ENCODE data around the gene ORAI3. TPM values are rescaled to one million over a fixed set of nuclear protein-coding genes. Genes with fewer than 3 reads are reported as not detected.

ORAI3 gene
- polyA plus RNA-seq, 1 donor from 2014 or later: 7.3 TPM

GRCh38 chr16:30902029-30902972 is 46.6 kb upstream of the ORAI3 start:
- Histone ChIP-seq H3K9me2 (ENCODE audit: insufficient read depth, low read length) (no peaks in the 10 kb centered on the region), H3K4me2 (ENCODE audit: low read length) (no peak overlapping the region), H3F3A (ENCODE audit: insufficient read depth, low read length, poor library complexity, severe bottlenecking) (no peaks in the 10 kb centered on the region), H3K9ac (ENCODE audit: low read length) (peak overlapping the region; percentile 23), H3K79me2 (replicated peaks; ENCODE audit: insufficient read depth, low read length) (no peaks in the 10 kb centered on the region), H2AFZ (ENCODE audit: low read depth, low read length) (no peak overlapping the region), H3K27me3 (ENCODE audit: insufficient read depth, low read depth, low read length) (no peaks in the 10 kb centered on the region), H3K9me3 (ENCODE audit: low read length) (no peaks in the 10 kb centered on the region), H3K4me3 (ENCODE audit: low read length) (no peak overlapping the region), H4K20me1 (ENCODE audit: insufficient read depth) (no peaks in the 10 kb centered on the region), H3K27ac (ENCODE audit: low read length) (no peak overlapping the region), H3K36me3 (ENCODE audit: insufficient read depth, low read length) (no peaks in the 10 kb centered on the region)
- TF ChIP-seq RAD21 (conservative IDR thresholded peaks at IDR 0.05) (no peak), SMC3 (conservative IDR thresholded peaks at IDR 0.05; ENCODE audit: poor library complexity) (no peak), POLR2AphosphoS5 (IDR thresholded peaks at IDR 0.05) (no peak), REST (IDR thresholded peaks at IDR 0.05; ENCODE audit: borderline replicate concordance) (no peak), MXI1 (conservative IDR thresholded peaks at IDR 0.05; ENCODE audit: poor library complexity, severe bottlenecking) (no peak), EP300 (conservative IDR thresholded peaks at IDR 0.05; ENCODE audit: poor library complexity, severe bottlenecking) (no peak), TAF1 (IDR thresholded peaks at IDR 0.05; ENCODE audit: low read depth) (no peak), EZH2 (IDR thresholded peaks at IDR 0.05; ENCODE audit: borderline replicate concordance, insufficient read depth, low read length, poor library complexity, severe bottlenecking) (no peak)
- TF ChIP-seq, protein P1, sequence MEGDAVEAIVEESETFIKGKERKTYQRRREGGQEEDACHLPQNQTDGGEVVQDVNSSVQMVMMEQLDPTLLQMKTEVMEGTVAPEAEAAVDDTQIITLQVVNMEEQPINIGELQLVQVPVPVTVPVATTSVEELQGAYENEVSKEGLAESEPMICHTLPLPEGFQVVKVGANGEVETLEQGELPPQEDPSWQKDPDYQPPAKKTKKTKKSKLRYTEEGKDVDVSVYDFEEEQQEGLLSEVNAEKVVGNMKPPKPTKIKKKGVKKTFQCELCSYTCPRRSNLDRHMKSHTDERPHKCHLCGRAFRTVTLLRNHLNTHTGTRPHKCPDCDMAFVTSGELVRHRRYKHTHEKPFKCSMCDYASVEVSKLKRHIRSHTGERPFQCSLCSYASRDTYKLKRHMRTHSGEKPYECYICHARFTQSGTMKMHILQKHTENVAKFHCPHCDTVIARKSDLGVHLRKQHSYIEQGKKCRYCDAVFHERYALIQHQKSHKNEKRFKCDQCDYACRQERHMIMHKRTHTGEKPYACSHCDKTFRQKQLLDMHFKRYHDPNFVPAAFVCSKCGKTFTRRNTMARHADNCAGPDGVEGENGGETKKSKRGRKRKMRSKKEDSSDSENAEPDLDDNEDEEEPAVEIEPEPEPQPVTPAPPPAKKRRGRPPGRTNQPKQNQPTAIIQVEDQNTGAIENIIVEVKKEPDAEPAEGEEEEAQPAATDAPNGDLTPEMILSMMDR (IDR thresholded peaks at IDR 0.05; ENCODE audit: poor library complexity, severe bottlenecking): no peak

- Histone ChIP-seq H3K4me3 (ENCODE audit: low read length) (no peak overlapping the region), H3F3A (ENCODE audit: insufficient read depth, low read length, poor library complexity, severe bottlenecking) (no peaks in the 10 kb centered on the region), H3K27me3 (ENCODE audit: insufficient read depth, low read depth, low read length) (no peaks in the 10 kb centered on the region), H4K20me1 (ENCODE audit: insufficient read depth) (no peaks in the 10 kb centered on the region), H3K9ac (ENCODE audit: low read length) (no peak overlapping the region), H3K79me2 (replicated peaks; ENCODE audit: insufficient read depth, low read length) (no peaks in the 10 kb centered on the region), H3K36me3 (ENCODE audit: insufficient read depth, low read length) (no peaks in the 10 kb centered on the region), H2AFZ (ENCODE audit: low read depth, low read length) (no peak overlapping the region), H3K9me3 (ENCODE audit: low read length) (no peaks in the 10 kb centered on the region), H3K4me2 (ENCODE audit: low read length) (no peak overlapping the region), H3K9me2 (ENCODE audit: insufficient read depth, low read length) (no peaks in the 10 kb centered on the region), H3K27ac (ENCODE audit: low read length) (no peak overlapping the region)
- TF ChIP-seq EP300 (conservative IDR thresholded peaks at IDR 0.05; ENCODE audit: poor library complexity, severe bottlenecking) (no peak), RAD21 (conservative IDR thresholded peaks at IDR 0.05) (no peak), EZH2 (IDR thresholded peaks at IDR 0.05; ENCODE audit: borderline replicate concordance, insufficient read depth, low read length, poor library complexity, severe bottlenecking) (no peak), POLR2AphosphoS5 (IDR thresholded peaks at IDR 0.05) (no peak), MXI1 (conservative IDR thresholded peaks at IDR 0.05; ENCODE audit: poor library complexity, severe bottlenecking) (no peak), SMC3 (conservative IDR thresholded peaks at IDR 0.05; ENCODE audit: poor library complexity) (no peak), TAF1 (IDR thresholded peaks at IDR 0.05; ENCODE audit: low read depth) (no peak), REST (IDR thresholded peaks at IDR 0.05; ENCODE audit: borderline replicate concordance) (no peak)
- TF ChIP-seq, protein P1 (IDR thresholded peaks at IDR 0.05; ENCODE audit: poor library complexity, severe bottlenecking): no peak
Measured at GRCh38 chr16:30903002-30903401, 45.9 kb upstream of the ORAI3 start.
